WERI-Rb-1 (cell line): Measurements from ENCODE around the gene SRPX2.

Source experiments
- DNase-seq: peaks from one replicate; pipeline ENCODE4 v3.0.0-alpha.2; 2020
- H3K27ac ChIP-seq: fragments of 250-450 bp; sonication (Bioruptor Pico); 2 replicates; pipeline ENCODE4 v1.5.1; 2020; ENCODE audit warnings: mild to moderate bottlenecking, moderate library complexity
- H3K27me3 ChIP-seq: fragments of 250-450 bp; sonication (Bioruptor Pico); 2 replicates; pipeline ENCODE4 v1.5.1; 2021; ENCODE audit warnings: mild to moderate bottlenecking, low read depth, moderate library complexity; ENCODE audit not compliant: insufficient read depth, severe bottlenecking
- H3K36me3 ChIP-seq: fragments of 250-450 bp; sonication (Bioruptor Pico); 2 replicates; pipeline ENCODE4 v1.5.1; 2020; ENCODE audit warnings: mild to moderate bottlenecking, moderate library complexity
- H3K4me3 ChIP-seq: 2 replicates; pipeline ENCODE4 v1.5.1; 2011; ENCODE audit warnings: low read depth, mild to moderate bottlenecking, control low read depth, low read length
- H3K9me3 ChIP-seq: fragments of 250-450 bp; sonication (Bioruptor Pico); 2 replicates; pipeline ENCODE4 v1.5.1; 2021; ENCODE audit warnings: mild to moderate bottlenecking, moderate library complexity; ENCODE audit not compliant: severe bottlenecking
- CTCF ChIP-seq: IDR thresholded peaks from 2 replicates; pipeline ENCODE4 v1.5.1; 2011; ENCODE audit warnings: low read depth, mild to moderate bottlenecking, control low read depth, inconsistent platforms, low read length

The SRPX2 gene

GRCh38 chrX:100643956-100644860 lies at the start of gene SRPX2:
Gene SRPX2 (plus strand): TSS chrX:100644199. CDS start chrX:100646323, 2,124 bp downstream.
- H3K27ac ChIP-seq, result no peak within 1 kb of the TSS
- no peak for DNase-seq
- no peaks in the 10 kb centered on the region for H3K9me3 ChIP-seq
- H3K36me3 ChIP-seq, result no peaks in the 10 kb centered on the region
- no peak within 1 kb of the TSS for H3K4me3 ChIP-seq
- TF ChIP-seq CTCF, result no peak
- H3K27me3 ChIP-seq, result no peaks in the 10 kb centered on the region

GRCh38 chrX:100596601-100597000 lies 47.4 kb upstream of the SRPX2 start:
- TF ChIP-seq CTCF, result no peak
- Histone ChIP-seq H3K27me3 (peaks cover 53% of the 10 kb centered on the region), H3K36me3 (no peaks in the 10 kb centered on the region), H3K4me3 (no peak overlapping the region), H3K27ac (no peak overlapping the region), H3K9me3 (no peaks in the 10 kb centered on the region)
- no peak for DNase-seq

- TF ChIP-seq CTCF, result no peak
- no peaks in the 10 kb centered on the region for H3K36me3 ChIP-seq
- peaks cover 39% of the 10 kb centered on the region for H3K27me3 ChIP-seq
- H3K4me3 ChIP-seq, result no peak overlapping the region
- H3K9me3 ChIP-seq, result no peaks in the 10 kb centered on the region
- DNase-seq, result no peak
- H3K27ac ChIP-seq, result no peak overlapping the region
Observed at GRCh38 chrX:100599456-100599855, 44.5 kb upstream of the SRPX2 start.

GRCh38 chrX:100600340-100600739 lies 43.7 kb upstream of the SRPX2 start:
- H3K36me3 ChIP-seq, result no peaks in the 10 kb centered on the region
- H3K27me3 ChIP-seq, result peaks cover 38% of the 10 kb centered on the region
- no peaks in the 10 kb centered on the region for H3K9me3 ChIP-seq
- TF ChIP-seq CTCF, result no peak
- H3K4me3 ChIP-seq, result no peak overlapping the region
- no peak overlapping the region for H3K27ac ChIP-seq
- no peak for DNase-seq

GRCh38 chrX:100600758-100601157 lies 43.2 kb upstream of the SRPX2 start:
- no peak for TF ChIP-seq CTCF
- Histone ChIP-seq H3K36me3 (no peaks in the 10 kb centered on the region), H3K4me3 (no peak overlapping the region), H3K27ac (no peak overlapping the region), H3K27me3 (peaks cover 38% of the 10 kb centered on the region), H3K9me3 (no peaks in the 10 kb centered on the region)
- no peak for DNase-seq
